GM06990 (cell line): ENCODE results near the gene ITGB1BP1.
A peak's percentile ranks its signal among the peaks of the same experiment; 100 is the strongest.

ENCODE experiments used
- DNase-seq: peaks from one replicate; pipeline ENCODE4 v3.0.0-alpha.2; 2011; ENCODE audit not compliant: insufficient read length; ENCODE audit errors: extremely low read depth
- H3K27me3 ChIP-seq: replicated peaks from 2 replicates; pipeline ENCODE4 v1.6.0; 2011; ENCODE audit warnings: low read length; ENCODE audit not compliant: control insufficient read depth, insufficient read depth
- H3K36me3 ChIP-seq: 2 replicates; pipeline ENCODE4 v1.5.1; 2011; ENCODE audit warnings: low read length; ENCODE audit not compliant: control insufficient read depth, insufficient read depth
- H3K4me3 ChIP-seq: replicated peaks from 2 replicates; pipeline ENCODE4 v1.5.1; 2011; ENCODE audit warnings: low read depth, mild to moderate bottlenecking, control low read depth, low read length
- CTCF ChIP-seq: IDR thresholded peaks from 2 replicates; pipeline ENCODE4 v1.5.1; 2011; ENCODE audit warnings: low read length, control low read depth, mild to moderate bottlenecking, inconsistent platforms; ENCODE audit not compliant: insufficient read depth, poor library complexity, severe bottlenecking

Gene ITGB1BP1

GRCh38 chr2:9358846-9359245, 64.5 kb downstream of the ITGB1BP1 start:
- H3K36me3 ChIP-seq, result no peaks in the 10 kb centered on the region
- no peak for DNase-seq
- no peaks in the 10 kb centered on the region; the same call in 1 of the 2 replicates for H3K27me3 ChIP-seq
- no peak overlapping the region for H3K4me3 ChIP-seq
- no peak for TF ChIP-seq CTCF

DNA sequence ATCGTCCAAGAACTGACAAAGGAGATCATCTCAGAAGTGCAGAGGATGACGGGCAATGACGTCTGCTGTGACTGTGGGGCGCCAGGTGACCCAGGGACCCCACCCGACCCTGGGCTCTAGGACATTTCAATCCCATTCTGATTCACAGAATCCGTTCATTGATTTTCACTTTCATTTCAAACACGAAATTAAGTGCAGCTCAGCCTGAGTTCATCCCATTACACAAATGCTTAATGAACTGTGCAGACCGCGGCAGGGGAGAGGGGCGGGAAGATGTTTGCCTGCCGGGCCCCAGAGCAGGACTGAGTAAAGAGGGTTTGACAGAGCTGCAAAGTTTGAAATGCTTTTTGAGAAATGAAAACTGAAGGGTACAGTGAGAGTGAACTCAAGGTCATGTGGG, 67.1 kb downstream of the ITGB1BP1 start:
- H3K36me3 ChIP-seq, result no peaks in the 10 kb centered on the region
- peak overlapping the region; percentile 9; the same call in 1 of the 2 replicates for H3K4me3 ChIP-seq
- no peak for DNase-seq
- H3K27me3 ChIP-seq, result no peaks in the 10 kb centered on the region; the same call in 1 of the 2 replicates
- no peak for TF ChIP-seq CTCF

GRCh38 chr2:9355716-9356115, 67.6 kb downstream of the ITGB1BP1 start:
- no peak overlapping the region for H3K4me3 ChIP-seq
- no peak for DNase-seq
- no peak for TF ChIP-seq CTCF
- H3K36me3 ChIP-seq, result no peaks in the 10 kb centered on the region
- H3K27me3 ChIP-seq, result no peaks in the 10 kb centered on the region; the same call in 1 of the 2 replicates

DNA sequence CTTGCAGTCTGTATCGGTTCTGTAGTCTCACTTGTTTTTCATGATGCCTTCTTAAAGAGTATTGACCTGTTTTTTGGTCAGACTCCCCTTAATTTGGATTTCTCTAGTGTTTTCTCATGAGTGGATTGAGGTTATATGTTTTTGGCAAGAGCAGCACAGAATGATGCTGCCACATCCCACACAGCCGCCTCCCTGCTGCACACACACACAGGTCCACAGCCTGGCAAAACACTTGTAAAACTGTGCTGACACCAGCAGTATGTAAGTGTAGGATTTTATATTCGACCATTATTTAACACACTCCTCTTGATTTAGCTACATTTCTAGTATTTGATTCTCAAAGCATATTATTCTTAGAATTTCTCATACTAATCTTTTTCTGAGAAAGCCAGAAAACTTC, 68.1 kb downstream of the ITGB1BP1 start:
- Histone ChIP-seq H3K27me3 (no peaks in the 10 kb centered on the region; the same call in 1 of the 2 replicates), H3K4me3 (no peak overlapping the region), H3K36me3 (no peaks in the 10 kb centered on the region)
- DNase-seq, result no peak
- no peak for TF ChIP-seq CTCF

GRCh38 chr2:9354318-9354717, 69.0 kb downstream of the ITGB1BP1 start:
- no peak for TF ChIP-seq CTCF
- Histone ChIP-seq H3K36me3 (no peaks in the 10 kb centered on the region), H3K4me3 (no peak overlapping the region), H3K27me3 (no peaks in the 10 kb centered on the region; the same call in 1 of the 2 replicates)
- DNase-seq, result no peak
